Measurements from ENCODE around the gene SV2A.

SV2A gene

GRCh38 chr1:149927056-149927562, 9.5 kb upstream of the SV2A start:
- Histone ChIP-seq H3K4me3 (ENCODE audit: low read length) (peak overlapping the region; percentile 80), H4K20me1 (ENCODE audit: insufficient read depth, low read length) (peaks cover 10% of the 10 kb centered on the region; the same call in 1 of the 2 replicates), H3K4me2 (ENCODE audit: low read length) (peak overlapping the region; percentile 95), H3K27ac (ENCODE audit: low read length) (peak overlapping the region; percentile 86), H3K36me3 (replicated peaks; ENCODE audit: low read depth, low read length) (peaks cover 40% of the 10 kb centered on the region), H3K9me3 (ENCODE audit: insufficient read depth, low read length) (no peaks in the 10 kb centered on the region), H2AFZ (ENCODE audit: low read depth, low read length) (no peak overlapping the region), H3K27me3 (ENCODE audit: low read depth, low read length) (no peaks in the 10 kb centered on the region), H3K9ac (ENCODE audit: low read length) (peak overlapping the region; percentile 90), H3K79me2 (ENCODE audit: low read length) (peaks cover 31% of the 10 kb centered on the region), H3K4me1 (ENCODE audit: low read length) (peaks cover 23% of the 10 kb centered on the region)
- TF ChIP-seq CTCF (IDR thresholded peaks at IDR 0.05; ENCODE audit: low read depth, low read length) (no peak), EZH2phosphoT487 (IDR thresholded peaks at IDR 0.05; ENCODE audit: low read depth) (no peak)

GRCh38 chr1:149926296-149926695, 8.7 kb upstream of the SV2A start:
- H3K9ac ChIP-seq (ENCODE audit: low read length) = no peak overlapping the region
- no peak overlapping the region for H2AFZ ChIP-seq (ENCODE audit: low read depth, low read length)
- peaks cover 10% of the 10 kb centered on the region; the same call in 1 of the 2 replicates for H4K20me1 ChIP-seq (ENCODE audit: insufficient read depth, low read length)
- peak overlapping the region; percentile 80; the same call in 1 of the 2 replicates for H3K4me3 ChIP-seq (ENCODE audit: low read length)
- peaks cover 23% of the 10 kb centered on the region for H3K4me1 ChIP-seq (ENCODE audit: low read length)
- H3K36me3 ChIP-seq (replicated peaks; ENCODE audit: low read depth, low read length) = peaks cover 45% of the 10 kb centered on the region
- peak overlapping the region; percentile 95 for H3K4me2 ChIP-seq (ENCODE audit: low read length)
- no peaks in the 10 kb centered on the region for H3K27me3 ChIP-seq (ENCODE audit: low read depth, low read length)
- peaks cover 31% of the 10 kb centered on the region for H3K79me2 ChIP-seq (ENCODE audit: low read length)
- TF ChIP-seq CTCF (IDR thresholded peaks at IDR 0.05; ENCODE audit: low read depth, low read length) = no peak
- no peak for TF ChIP-seq EZH2phosphoT487 (IDR thresholded peaks at IDR 0.05; ENCODE audit: low read depth)
- no peak overlapping the region for H3K27ac ChIP-seq (ENCODE audit: low read length)
- no peaks in the 10 kb centered on the region for H3K9me3 ChIP-seq (ENCODE audit: insufficient read depth, low read length)

- H3K36me3 ChIP-seq (replicated peaks; ENCODE audit: low read depth, low read length) = peaks cover 45% of the 10 kb centered on the region
- TF ChIP-seq EZH2phosphoT487 (IDR thresholded peaks at IDR 0.05; ENCODE audit: low read depth) (no peak), CTCF (IDR thresholded peaks at IDR 0.05; ENCODE audit: low read depth, low read length) (no peak)
- H3K27ac ChIP-seq (ENCODE audit: low read length) = no peak overlapping the region
- H3K9ac ChIP-seq (ENCODE audit: low read length) = no peak overlapping the region
- no peaks in the 10 kb centered on the region for H3K9me3 ChIP-seq (ENCODE audit: insufficient read depth, low read length)
- H4K20me1 ChIP-seq (ENCODE audit: insufficient read depth, low read length) = peaks cover 10% of the 10 kb centered on the region; the same call in 1 of the 2 replicates
- no peak overlapping the region for H3K4me3 ChIP-seq (ENCODE audit: low read length)
- no peaks in the 10 kb centered on the region for H3K27me3 ChIP-seq (ENCODE audit: low read depth, low read length)
- no peak overlapping the region for H3K4me2 ChIP-seq (ENCODE audit: low read length)
- no peak overlapping the region for H2AFZ ChIP-seq (ENCODE audit: low read depth, low read length)
- H3K4me1 ChIP-seq (ENCODE audit: low read length) = peaks cover 23% of the 10 kb centered on the region
- peaks cover 31% of the 10 kb centered on the region for H3K79me2 ChIP-seq (ENCODE audit: low read length)
These were observed 8.1 kb upstream of the SV2A start for GRCh38 chr1:149925751-149926150.

GRCh38 chr1:149925345-149925744, 7.7 kb upstream of the SV2A start:
- Histone ChIP-seq H3K4me3 (ENCODE audit: low read length) (no peak overlapping the region), H3K4me1 (ENCODE audit: low read length) (peaks cover 23% of the 10 kb centered on the region), H3K36me3 (replicated peaks; ENCODE audit: low read depth, low read length) (peaks cover 45% of the 10 kb centered on the region), H3K27me3 (ENCODE audit: low read depth, low read length) (no peaks in the 10 kb centered on the region), H2AFZ (ENCODE audit: low read depth, low read length) (no peak overlapping the region), H3K9ac (ENCODE audit: low read length) (no peak overlapping the region), H4K20me1 (ENCODE audit: insufficient read depth, low read length) (peaks cover 10% of the 10 kb centered on the region; the same call in 1 of the 2 replicates), H3K4me2 (ENCODE audit: low read length) (no peak overlapping the region), H3K79me2 (ENCODE audit: low read length) (peaks cover 31% of the 10 kb centered on the region), H3K9me3 (ENCODE audit: insufficient read depth, low read length) (no peaks in the 10 kb centered on the region), H3K27ac (ENCODE audit: low read length) (no peak overlapping the region)
- no peak for TF ChIP-seq EZH2phosphoT487 (IDR thresholded peaks at IDR 0.05; ENCODE audit: low read depth)
- TF ChIP-seq CTCF (IDR thresholded peaks at IDR 0.05; ENCODE audit: low read depth, low read length) = no peak
